ENCODE results near the gene PPARG. TPM values are rescaled to one million over a fixed set of nuclear protein-coding genes. Genes with fewer than 3 reads are reported as not detected.

Gene PPARG
- total and polyA plus RNA-seq, 2 of the 8 experiments (the other 6 are each of a cell fraction or from before 2014, with no cell fraction given), result 0.06 TPM; not detected in 1

DNA sequence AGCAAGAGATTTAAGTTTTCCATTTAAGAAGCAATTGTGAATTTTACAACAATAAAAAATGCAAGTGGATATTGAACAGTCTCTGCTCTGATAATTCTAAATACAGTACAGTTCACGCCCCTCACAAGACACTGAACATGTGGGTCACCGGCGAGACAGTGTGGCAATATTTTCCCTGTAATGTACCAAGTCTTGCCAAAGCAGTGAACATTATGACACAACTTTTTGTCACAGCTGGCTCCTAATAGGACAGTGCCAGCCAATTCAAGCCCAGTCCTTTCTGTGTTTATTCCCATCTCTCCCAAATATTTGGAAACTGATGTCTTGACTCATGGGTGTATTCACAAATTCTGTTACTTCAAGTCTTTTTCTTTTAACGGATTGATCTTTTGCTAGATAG, 62.3 kb downstream of the PPARG start:
- Histone ChIP-seq H3K14ac (ENCODE audit: insufficient read length) (no peak overlapping the region), H2BK5ac (ENCODE audit: low read depth, low read length) (no peak overlapping the region), H3K36me3 (ENCODE audit: control insufficient read depth in 2 of 4, insufficient read depth in 4 of 4, low read length in 3 of 4) (no peaks in the 10 kb centered on the region), H4K8ac (ENCODE audit: extremely low read depth, insufficient read depth, low read length) (no peak overlapping the region), H3K56ac (replicated peaks; ENCODE audit: insufficient read length, low read depth, low read length) (no peak overlapping the region), H3K18ac (ENCODE audit: extremely low read depth, low read length) (no peak overlapping the region), H2BK15ac (ENCODE audit: low read length) (no peak overlapping the region), H3K4ac (replicated peaks; ENCODE audit: insufficient read length, low read depth, low read length) (no peak overlapping the region), H4K20me1 (replicated peaks in 1 of 2; ENCODE audit: control insufficient read depth in 1 of 2, insufficient read depth in 2 of 2, low read length in 2 of 2) (no peaks in the 10 kb centered on the region), H2AFZ (ENCODE audit: low read length) (no peak overlapping the region), H3K23me2 (ENCODE audit: low read depth, low read length) (no peaks in the 10 kb centered on the region), H3K4me3 (ENCODE audit: extremely low read depth in 1 of 4, insufficient read depth in 2 of 4, low read depth in 3 of 4, low read length in 4 of 4) (no peak overlapping the region), H3K4me1 (replicated peaks in 1 of 4; ENCODE audit: control insufficient read depth in 3 of 4, insufficient read depth in 4 of 4, low read length in 3 of 4) (peaks cover 0 to 3% (median 0%) of the 10 kb centered on the region in 4 experiments; a peak in 1 of 7 replicates), H3K27me3 (replicated peaks in 1 of 4; ENCODE audit: control insufficient read depth in 3 of 4, extremely low read depth in 1 of 4, insufficient read depth in 3 of 4, low read length in 3 of 4) (no peaks in the 10 kb centered on the region), H3K9ac (replicated peaks in 1 of 4; ENCODE audit: extremely low read depth in 1 of 4, low read depth in 3 of 4, low read length in 3 of 4) (no peak overlapping the region), H3K9me3 (ENCODE audit: insufficient read depth in 2 of 2, low read depth in 1 of 2, low read length in 1 of 2) (no peaks in the 10 kb centered on the region), H4K5ac (ENCODE audit: insufficient read length, low read depth, low read length) (no peak overlapping the region), H3K79me2 (ENCODE audit: control insufficient read depth in 1 of 2, insufficient read depth in 2 of 2, low read length in 2 of 2) (no peaks in the 10 kb centered on the region), H3K4me2 (ENCODE audit: insufficient read depth in 1 of 2, low read depth in 2 of 2, low read length in 2 of 2) (no peak overlapping the region), H2BK120ac (replicated peaks; ENCODE audit: low read depth, low read length) (no peak overlapping the region), H3K27ac (ENCODE audit: low read depth, low read length) (no peak overlapping the region), H3K23ac (ENCODE audit: insufficient read length) (no peak overlapping the region), H2BK12ac (ENCODE audit: low read depth, low read length) (no peak overlapping the region), H2AK5ac (ENCODE audit: low read depth, low read length) (no peak overlapping the region), H4K91ac (replicated peaks; ENCODE audit: insufficient read length, low read length) (no peak overlapping the region), H3K79me1 (ENCODE audit: low read depth, low read length) (no peaks in the 10 kb centered on the region), H2BK20ac (ENCODE audit: low read length) (no peak overlapping the region)
- DNase-seq (ENCODE audit: low read depth in 1 of 2, low spot score in 2 of 2) (no peak), FAIRE-seq (no peak)
- POLR2A ChIA-PET (ENCODE audit: partially characterized antibody), result no interaction called here
- CTCF ChIA-PET (ENCODE audit: partially characterized antibody), result interaction anchor here (0.6 to 1.6 kb wide), 4 partner anchors 12 to 156 kb away, joined by 3 to 5 read pairs (median 3); no protein-coding TSS in a partner anchor
- 79% methylated on average over 4 of the region's 4 CpGs; no CpG with 5 or more reads in 1 of the 2 experiments for WGBS, 2 experiments (ENCODE audit: extremely low coverage in 1 of 2, insufficient coverage in 1 of 2, insufficient read length in 1 of 2, insufficient replicate concordance in 2 of 2, low coverage in 1 of 2, low lambda C conversion rate in 2 of 2, missing lambda C conversion rate in 1 of 2)
- no peak for TF ChIP-seq RAD21 (IDR thresholded peaks at IDR 0.05 in 1 of 2, conservative IDR thresholded peaks at IDR 0.05 in 1 of 2; ENCODE audit: low read depth in 2 of 2, low read length in 2 of 2)
- TF ChIP-seq JUN (IDR thresholded peaks at IDR 0.05; ENCODE audit: low read depth, low read length), result no peak
- TF ChIP-seq SRF (IDR thresholded peaks at IDR 0.05; ENCODE audit: low read depth, low read length), result no peak
- no peak for TF ChIP-seq CREB1 (IDR thresholded peaks at IDR 0.05)
- no peak for TF ChIP-seq EZH2 (IDR thresholded peaks at IDR 0.05; ENCODE audit: low read depth, low read length, severe bottlenecking)
- TF ChIP-seq, protein P1, sequence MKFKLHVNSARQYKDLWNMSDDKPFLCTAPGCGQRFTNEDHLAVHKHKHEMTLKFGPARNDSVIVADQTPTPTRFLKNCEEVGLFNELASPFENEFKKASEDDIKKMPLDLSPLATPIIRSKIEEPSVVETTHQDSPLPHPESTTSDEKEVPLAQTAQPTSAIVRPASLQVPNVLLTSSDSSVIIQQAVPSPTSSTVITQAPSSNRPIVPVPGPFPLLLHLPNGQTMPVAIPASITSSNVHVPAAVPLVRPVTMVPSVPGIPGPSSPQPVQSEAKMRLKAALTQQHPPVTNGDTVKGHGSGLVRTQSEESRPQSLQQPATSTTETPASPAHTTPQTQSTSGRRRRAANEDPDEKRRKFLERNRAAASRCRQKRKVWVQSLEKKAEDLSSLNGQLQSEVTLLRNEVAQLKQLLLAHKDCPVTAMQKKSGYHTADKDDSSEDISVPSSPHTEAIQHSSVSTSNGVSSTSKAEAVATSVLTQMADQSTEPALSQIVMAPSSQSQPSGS (IDR thresholded peaks at IDR 0.05; ENCODE audit: low read length), result no peak
- TF ChIP-seq ASH2L (IDR thresholded peaks at IDR 0.05; ENCODE audit: low read length), result no peak
- no peak for TF ChIP-seq SUZ12 (IDR thresholded peaks at IDR 0.05; ENCODE audit: low read length)
- TF ChIP-seq HDAC6 (IDR thresholded peaks at IDR 0.05; ENCODE audit: low read depth, low read length), result no peak
- TF ChIP-seq POU5F1 (IDR thresholded peaks at IDR 0.05; ENCODE audit: low read depth, low read length), result no peak
- TF ChIP-seq RFX5 (IDR thresholded peaks at IDR 0.05; ENCODE audit: borderline replicate concordance, low read depth, low read length), result no peak
